Kidney glomerular epithelial cell (primary cell): ENCODE results near the gene PASK.

ENCODE experiments used
- DNase-seq: peaks from one replicate; lab custom pipeline; 2025; lab: John Stamatoyannopoulos, UW

The PASK gene

GRCh38 chr2:241081190-241081642 lies 68.1 kb downstream of the PASK start:
- no peak for DNase-seq

GRCh38 chr2:241080405-241081189 lies 68.7 kb downstream of the PASK start:
- DNase-seq = no peak

DNA sequence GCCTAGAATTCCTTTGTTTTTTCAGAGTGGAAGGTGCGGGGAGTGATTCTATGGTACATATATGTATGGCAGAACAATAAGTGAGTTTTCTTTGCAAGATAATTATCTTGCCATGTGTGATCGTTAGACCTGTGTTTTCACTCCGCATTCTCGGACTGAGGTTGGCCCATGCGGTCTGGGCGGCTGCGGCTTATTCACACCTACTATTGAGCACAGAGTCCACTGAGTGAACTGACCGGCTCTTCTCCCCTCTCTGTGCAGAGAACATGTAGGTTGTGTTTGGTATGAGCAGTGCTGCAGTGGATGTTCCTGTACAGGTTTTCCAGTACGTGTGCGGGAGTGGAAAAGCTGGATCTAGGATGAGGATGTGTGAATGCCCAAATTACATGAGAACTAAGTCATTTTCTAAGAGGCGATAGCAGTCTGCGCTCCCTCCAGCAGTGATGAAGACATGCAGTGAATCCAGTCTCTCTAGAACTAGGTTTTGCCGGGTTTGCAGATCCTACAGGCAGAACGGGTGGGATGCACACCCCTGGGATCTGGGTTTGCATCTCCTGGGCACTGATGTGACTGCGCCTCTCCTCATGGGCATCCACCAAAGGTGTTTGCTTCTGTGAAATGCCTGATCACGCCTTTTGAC lies 74.3 kb downstream of the PASK start:
- no peak for DNase-seq

DNA sequence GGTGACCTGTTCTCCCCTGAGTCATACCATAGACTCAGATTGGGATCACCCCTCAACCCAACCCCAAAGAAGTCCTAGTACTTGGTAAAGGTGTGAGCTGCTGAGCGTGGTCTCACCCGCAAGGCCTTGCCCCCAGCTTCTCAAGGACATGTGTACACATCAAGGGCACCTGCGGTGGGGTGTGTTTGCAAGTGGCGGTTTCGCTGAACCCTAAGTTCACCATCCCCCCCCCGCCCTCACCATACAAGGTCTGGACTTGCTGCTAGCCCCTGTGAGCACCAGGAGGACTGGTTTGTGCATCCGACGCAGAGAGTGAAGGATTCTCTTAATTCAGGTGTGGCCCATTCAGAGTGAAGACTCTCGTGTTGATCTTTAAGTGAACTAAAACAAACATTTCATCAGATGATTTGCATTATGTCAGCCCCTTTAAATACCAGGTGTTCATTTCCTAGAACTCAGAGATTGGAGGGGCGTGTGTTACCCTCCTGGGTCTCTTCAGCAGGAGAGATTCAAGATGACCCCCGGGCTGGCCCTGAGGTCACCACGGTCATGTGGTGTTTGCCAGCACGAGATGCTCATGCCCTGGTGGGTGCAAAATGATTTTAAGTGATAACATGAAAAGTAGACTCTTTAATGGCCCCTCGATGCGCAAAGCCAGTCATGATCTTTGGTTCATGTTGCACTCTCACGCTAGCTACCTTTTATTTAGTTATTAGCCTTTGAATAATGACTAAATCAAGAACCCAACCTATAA lies 75.0 kb downstream of the PASK start:
- no peak for DNase-seq

GRCh38 chr2:241073166-241074064 lies 75.9 kb downstream of the PASK start:
- no peak for DNase-seq

DNA sequence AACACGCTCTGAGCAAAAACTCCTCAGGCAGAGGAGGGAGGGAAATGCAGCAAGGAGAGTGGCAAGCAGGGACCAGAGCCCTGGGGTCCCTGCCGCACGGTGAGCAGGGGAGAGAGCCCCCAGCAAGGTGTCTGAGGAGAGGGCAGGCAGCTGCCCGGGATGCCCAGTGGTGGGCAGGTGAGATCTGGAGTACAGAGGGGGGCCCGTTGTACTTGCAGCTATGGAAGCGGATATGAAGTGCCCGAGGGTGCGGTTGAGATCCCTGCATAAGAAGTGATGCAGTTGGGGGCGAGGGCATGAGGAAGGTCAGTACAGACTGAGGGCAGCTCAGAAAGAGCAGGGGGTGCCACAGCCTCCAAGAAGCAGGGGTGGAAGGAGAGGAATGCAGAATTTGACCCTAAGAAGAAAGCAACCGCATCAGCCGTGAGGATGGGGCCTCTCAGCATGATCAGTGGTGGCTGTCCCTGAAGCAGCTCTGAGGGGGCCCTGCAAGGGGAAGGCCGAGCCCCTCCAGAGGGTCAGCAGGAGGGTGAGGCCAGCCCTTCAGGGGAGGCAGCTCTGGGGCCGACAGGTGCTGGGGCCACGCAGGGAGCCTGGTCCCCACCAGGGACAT lies 76.6 kb downstream of the PASK start:
- DNase-seq = no peak

DNA sequence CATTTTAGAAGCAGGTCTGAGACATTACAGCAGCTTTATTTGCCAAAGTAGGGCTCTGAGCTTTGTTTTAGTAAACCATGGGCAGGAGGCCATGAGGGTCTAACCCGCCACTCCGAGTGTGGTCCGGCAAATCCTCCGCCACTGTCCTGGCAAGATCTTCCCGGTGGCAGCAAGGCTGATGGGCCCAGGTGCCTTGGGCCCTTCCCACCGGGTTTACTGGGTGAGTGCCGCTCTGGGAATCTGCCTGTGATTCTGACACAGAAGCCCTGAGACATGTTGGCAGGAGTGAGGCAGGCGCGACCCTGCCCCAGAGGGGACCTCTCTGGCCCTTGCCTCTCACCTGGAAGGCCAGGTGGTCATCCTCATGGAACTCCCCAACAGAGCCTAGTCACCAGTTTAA lies 77.1 kb downstream of the PASK start:
- DNase-seq = no peak

DNA sequence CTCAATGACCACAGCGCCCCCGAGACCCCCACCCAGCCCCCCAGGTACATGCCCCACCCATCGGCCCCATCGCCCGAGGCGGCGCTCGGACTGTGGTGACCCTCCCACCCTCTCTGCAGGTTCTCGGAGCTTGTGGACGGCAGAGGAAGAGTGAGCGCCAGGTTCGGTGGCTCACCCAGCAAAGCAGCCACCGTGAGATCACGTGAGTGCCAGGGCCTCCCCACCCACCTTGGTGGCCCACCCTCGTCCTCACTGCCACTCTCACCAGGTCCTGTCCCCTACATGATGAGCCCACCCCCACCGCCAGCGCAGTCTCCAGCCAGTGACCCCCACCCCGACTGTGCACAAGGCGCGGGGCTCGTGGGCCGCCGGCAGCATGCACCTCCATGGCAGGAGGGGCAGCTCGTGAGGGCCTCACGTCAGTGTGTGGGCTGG lies 77.6 kb downstream of the PASK start:
- no peak for DNase-seq

DNA sequence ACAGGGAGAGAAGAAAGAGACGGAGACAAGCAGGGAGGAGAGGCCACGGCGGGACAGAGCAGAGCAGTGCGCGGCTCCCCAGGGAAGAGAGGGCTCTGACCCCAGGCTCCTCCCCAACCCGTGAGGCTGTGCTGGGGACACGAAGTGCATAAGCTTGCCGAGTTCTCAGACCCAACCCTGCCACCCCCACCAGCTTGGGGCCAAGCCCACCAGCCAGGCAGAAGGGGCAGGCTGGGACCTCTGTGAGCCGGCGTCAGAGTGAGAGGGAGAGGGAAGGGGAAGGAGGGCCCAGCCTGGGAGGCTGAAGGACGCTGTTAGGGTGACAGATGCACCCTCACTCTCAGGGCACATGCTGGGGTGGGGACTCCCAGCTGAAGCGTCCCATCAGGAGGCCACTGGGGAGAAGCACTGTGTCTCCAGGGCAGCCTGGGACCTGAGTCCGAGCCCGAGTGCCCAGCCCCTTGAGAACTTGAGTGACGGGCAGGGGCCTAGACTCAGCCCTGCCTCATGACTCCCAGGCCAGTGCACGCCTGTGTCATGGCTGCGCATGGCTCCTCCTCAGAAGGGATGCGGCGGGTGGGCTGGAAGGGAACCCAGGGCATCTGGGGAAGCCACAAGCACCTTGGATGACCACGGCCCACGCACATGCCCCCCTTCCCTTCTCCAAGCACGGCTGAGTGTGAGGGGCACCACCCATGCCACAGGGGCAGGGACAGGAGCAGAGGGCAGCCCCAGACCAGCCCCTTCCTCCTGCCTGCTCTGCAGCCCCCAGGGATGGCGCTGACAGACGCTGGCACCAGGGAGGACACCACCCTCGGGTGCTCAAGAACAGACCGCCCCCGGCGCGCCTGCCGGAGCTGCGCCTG lies 78.2 kb downstream of the PASK start:
- DNase-seq = no peak

DNA sequence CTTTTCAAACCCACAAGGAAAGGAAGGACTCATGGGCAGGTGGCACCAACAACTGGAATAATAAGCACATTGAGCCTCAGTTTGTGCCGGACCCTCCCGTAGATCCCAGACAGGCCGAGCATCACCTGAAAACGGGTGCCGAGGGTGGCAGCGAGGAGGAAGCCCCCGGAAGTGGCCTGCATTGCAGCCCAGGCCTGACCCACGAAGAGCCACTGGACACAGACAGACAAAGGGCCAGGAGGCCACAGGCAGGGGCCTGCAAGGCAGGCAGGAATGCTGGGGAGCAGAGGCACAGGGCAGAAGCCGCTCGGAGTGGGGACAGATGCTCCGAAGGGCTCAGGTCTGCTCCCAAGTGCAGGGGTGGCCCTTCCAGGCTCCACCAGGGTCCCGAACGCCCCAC lies 78.9 kb downstream of the PASK start:
- no peak for DNase-seq

GRCh38 chr2:241069821-241070281 lies 79.4 kb downstream of the PASK start:
- DNase-seq = no peak

DNA sequence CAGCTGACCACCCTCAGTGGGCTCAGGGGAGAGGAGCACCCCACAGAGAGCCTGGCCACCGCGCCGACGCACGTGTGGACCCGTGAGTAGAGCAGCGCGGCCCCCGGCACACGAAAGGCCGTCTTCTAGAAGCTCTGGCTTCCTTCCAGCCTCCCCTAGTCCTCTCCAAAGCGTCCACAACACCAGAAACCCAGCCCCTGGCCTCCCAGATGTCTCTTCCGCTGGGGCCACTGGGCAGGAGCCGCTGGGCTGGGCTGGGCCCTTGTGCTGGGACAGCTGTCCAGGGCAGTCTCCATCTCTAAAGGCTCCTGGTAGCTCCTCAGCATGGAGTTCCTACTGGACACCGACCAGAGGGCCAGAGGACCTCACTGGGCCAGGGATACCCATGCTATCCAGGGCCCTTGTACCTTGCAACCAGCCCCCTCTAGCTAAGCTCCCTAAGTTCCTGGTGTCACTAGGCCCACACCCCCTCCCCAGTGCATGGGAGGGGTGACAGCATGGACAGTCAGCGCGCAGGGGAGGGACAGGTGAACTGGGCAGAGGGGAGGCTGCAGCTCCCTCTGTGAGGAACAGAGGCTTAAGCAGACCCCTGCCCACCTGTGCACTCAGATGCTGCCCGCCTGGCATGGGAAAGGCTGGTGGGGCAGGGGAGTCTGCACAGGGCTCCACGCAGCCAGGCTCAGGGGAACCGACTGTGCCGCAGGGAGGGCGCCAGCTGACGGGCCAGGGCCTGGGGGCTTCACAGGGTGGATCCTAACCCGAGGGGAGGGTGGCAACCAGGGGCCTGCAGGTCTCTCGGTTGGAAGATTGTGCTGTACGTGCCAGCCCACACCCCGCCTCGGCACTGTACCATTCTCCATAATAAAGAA lies 80.1 kb downstream of the PASK start:
- no peak for DNase-seq

DNA sequence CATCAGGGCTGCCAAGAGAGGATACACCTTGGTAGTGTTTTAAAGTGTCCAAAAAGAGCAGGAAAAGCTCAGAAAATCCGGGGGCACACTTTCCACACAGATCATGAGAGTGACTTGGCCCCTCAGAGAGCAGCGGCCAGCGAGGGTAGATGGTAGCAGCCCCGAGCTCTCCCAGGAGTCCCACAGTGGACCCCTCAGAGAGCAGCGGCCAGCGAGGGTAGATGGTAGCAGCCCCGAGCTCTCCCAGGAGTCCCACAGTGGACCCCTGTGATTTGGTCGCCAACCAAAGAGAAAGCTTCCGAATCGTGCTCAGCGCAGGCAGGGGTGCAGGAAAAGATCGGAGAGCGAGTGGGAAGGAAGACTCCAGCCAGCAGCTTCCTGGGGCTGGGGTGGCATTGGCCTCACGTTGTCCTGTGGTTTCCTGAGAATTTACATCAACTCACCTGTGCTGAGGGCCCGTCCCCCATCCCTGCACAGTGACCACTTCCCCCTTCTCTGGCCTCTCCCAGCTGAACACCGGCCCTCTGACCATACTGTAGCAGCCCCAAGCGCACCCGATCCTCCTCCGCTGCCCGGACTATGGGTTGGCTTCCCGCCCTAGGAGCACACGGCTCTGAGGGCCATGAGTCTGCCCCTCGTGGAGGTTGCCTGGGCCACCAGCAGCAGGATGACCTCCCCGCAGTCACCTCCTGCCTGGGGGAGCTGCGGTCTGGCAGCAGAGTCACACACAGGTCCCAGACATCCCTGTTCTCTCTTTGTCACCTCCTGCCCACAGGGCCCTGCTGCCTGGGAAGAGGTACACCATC lies 80.9 kb downstream of the PASK start:
- no peak for DNase-seq

GRCh38 chr2:241067501-241068135 lies 81.7 kb downstream of the PASK start:
- DNase-seq = no peak

- no peak for DNase-seq
These were observed 82.4 kb downstream of the PASK start for GRCh38 chr2:241066893-241067341.

DNA sequence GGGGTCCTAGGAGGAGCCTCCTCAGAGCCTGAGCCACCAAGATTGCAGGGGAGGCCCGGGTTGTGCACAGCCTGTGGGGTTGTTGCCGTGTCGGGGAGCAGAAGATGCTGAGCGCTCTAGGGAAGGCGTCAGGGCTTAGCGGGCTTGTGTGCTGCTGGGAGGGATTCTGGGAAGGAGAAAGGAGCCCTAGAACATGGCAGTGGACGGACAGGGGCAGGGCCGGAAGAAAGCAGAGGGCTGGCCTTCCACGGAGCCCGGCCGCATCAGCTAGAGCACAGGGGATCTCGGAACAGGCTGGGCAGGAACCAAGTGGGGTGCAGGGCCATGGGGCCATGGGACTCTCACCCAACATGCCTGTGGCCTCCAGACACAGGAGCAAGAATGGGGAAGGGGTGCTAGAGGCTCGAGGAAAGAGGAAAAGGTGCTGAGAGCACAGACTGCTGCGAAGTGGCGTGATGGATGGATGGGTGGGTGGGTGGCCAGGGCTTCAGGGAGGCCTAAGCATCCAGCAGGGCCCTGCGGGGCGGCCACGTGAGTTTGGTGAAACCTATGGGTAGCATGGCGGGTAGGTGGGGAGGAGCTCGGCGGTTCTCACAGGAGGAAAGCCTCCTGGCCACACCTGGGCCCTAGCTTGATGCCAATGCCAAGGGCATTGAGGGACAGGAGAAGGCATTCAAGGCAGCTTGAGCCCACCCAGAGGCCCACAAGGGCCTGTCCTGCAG lies 82.9 kb downstream of the PASK start:
- no peak for DNase-seq

GRCh38 chr2:241065355-241065803 lies 83.9 kb downstream of the PASK start:
- DNase-seq = no peak
